K562 (cell line): ENCODE data around the gene SMYD2. TPM values are rescaled to one million over a fixed set of nuclear protein-coding genes. Genes with fewer than 3 reads are reported as not detected.

Experiments
- ATAC-seq: fragments of 200-7000 bp; cut with Tn5 transposase; 3 replicates; pipeline ENCODE4 v1.9.1; 2020; ENCODE audit warnings: moderate library complexity
- BruUV-seq: library from RNA; stranded (reverse); fragments of 400-500 nt; replicated peaks from 2 replicates; lab custom pipeline; 2021; lab: Mats Ljungman, UMichigan
- CTCF ChIA-PET: fragments of 300-600 bp; formaldehyde crosslinking; extraction: SDS; loops from one replicate; lab custom pipeline; 2021; ENCODE audit warnings: low intra/inter-chr PET ratio; lab: Yijun Ruan, JAX
- POLR2A ChIA-PET: fragments of 300-600, 350-650 bp; sonication (Branson Sonifier 250); formaldehyde crosslinking; extraction: SDS; loops from one replicate; lab custom pipeline; 2021; ENCODE audit warnings: antibody characterized with exemption, inconsistent platforms; lab: Yijun Ruan, JAX
- DNase-seq, 4 experiments: peaks; one replicate each; pipeline versions ENCODE4 v3.0.0 to v3.0.0-alpha.2; 2011 to 2018; ENCODE audit warnings: low spot score in 3 of 4, mixed read lengths in 3 of 4; ENCODE audit errors: extremely low read depth in 1 of 4
- FAIRE-seq: peaks from 2 replicates; lab custom pipeline; 2011; peaks lifted over from hg19 to GRCh38; lab: Jason Lieb, UNC
- H2AFZ ChIP-seq: 2 replicates; pipeline ENCODE4 v1.6.0; 2011; ENCODE audit warnings: low read depth, low read length, control low read depth, inconsistent platforms
- H3K27ac ChIP-seq: fragments of 200-600 bp; 3 replicates; pipeline ENCODE4 v1.8.0; 2011; ENCODE audit warnings: low read depth, mild to moderate bottlenecking, control low read depth, inconsistent platforms, low read length, moderate library complexity, mixed read lengths; ENCODE audit errors: extremely low read depth
- H3K27me3 ChIP-seq, 2 experiments: fragments of 300-600 bp in 1 of 2; 2 replicates in 1 of 2; 3 replicates in 1 of 2; pipeline versions ENCODE4 v1.6.0 to v1.8.0; 2011; ENCODE audit warnings: inconsistent platforms in 2 of 2, low read length in 2 of 2, mild to moderate bottlenecking in 1 of 2, mixed read lengths in 1 of 2, moderate library complexity in 1 of 2; ENCODE audit not compliant: control insufficient read depth in 2 of 2, insufficient read depth in 2 of 2
- H3K36me3 ChIP-seq: fragments of 300-600 bp; 3 replicates; pipeline ENCODE4 v1.8.0; 2011; ENCODE audit warnings: mild to moderate bottlenecking, low read length, inconsistent platforms; ENCODE audit not compliant: control insufficient read depth, insufficient read depth
- H3K4me1 ChIP-seq, 2 experiments: fragments of 200-600 bp in 1 of 2; replicated peaks in 1 of 2; 2 replicates in 1 of 2; 3 replicates in 1 of 2; pipeline versions ENCODE4 v1.5.1 to v1.8.0; 2011; ENCODE audit warnings: inconsistent platforms in 2 of 2, low read length in 2 of 2, mild to moderate bottlenecking in 1 of 2, mixed read lengths in 1 of 2, moderate library complexity in 1 of 2; ENCODE audit not compliant: control insufficient read depth in 2 of 2, insufficient read depth in 2 of 2
- H3K4me2 ChIP-seq: 2 replicates; pipeline ENCODE4 v1.6.1; 2011; ENCODE audit warnings: low read length, control low read depth, inconsistent platforms, mixed read lengths; ENCODE audit not compliant: insufficient read depth
- H3K4me3 ChIP-seq: fragments of 200-600 bp; sonication (generic), shearing (Covaris generic); 2 replicates; pipeline ENCODE4 v1.5.1; 2016; ENCODE audit warnings: control low read depth, inconsistent platforms
- H3K79me2 ChIP-seq: fragments of 200-600 bp; 3 replicates; pipeline ENCODE4 v1.8.0; 2011; ENCODE audit warnings: low read length, inconsistent platforms; ENCODE audit not compliant: control insufficient read depth, insufficient read depth
- H3K9ac ChIP-seq, 2 experiments: 2 replicates each; pipeline versions ENCODE4 v1.6.0 to v1.6.1; 2011; ENCODE audit warnings: low read depth in 2 of 2, low read length in 2 of 2, control low read depth in 1 of 2, inconsistent platforms in 1 of 2, mild to moderate bottlenecking in 1 of 2, mixed read lengths in 1 of 2; ENCODE audit not compliant: insufficient read depth in 1 of 2
- H3K9me1 ChIP-seq: one replicate; pipeline ENCODE4 v1.6.0; 2011; ENCODE audit warnings: inconsistent platforms, mild to moderate bottlenecking, low read length, moderate library complexity; ENCODE audit not compliant: control insufficient read depth, insufficient read depth
- H3K9me3 ChIP-seq: replicated peaks from 2 replicates; pipeline ENCODE4 v1.5.1; 2011; ENCODE audit warnings: low read depth, low read length, inconsistent platforms; ENCODE audit not compliant: control insufficient read depth, insufficient read depth
- H4K20me1 ChIP-seq: replicated peaks from 2 replicates; pipeline ENCODE4 v1.6.1; 2011; ENCODE audit warnings: low read length, inconsistent platforms, mixed read lengths; ENCODE audit not compliant: control insufficient read depth, insufficient read depth
- BMI1 ChIP-seq: fragments of 150-350 bp; IDR thresholded peaks from 2 replicates; pipeline ENCODE4 v1.6.1; 2014; ENCODE audit warnings: low read length
- BRF1 ChIP-seq: IDR thresholded peaks from 3 replicates; pipeline ENCODE4 v1.6.1; 2011; ENCODE audit warnings: borderline replicate concordance, mild to moderate bottlenecking; ENCODE audit not compliant: insufficient read length; ENCODE audit errors: extremely low read depth
- CBX3 ChIP-seq, 2 experiments: IDR thresholded peaks; 1 replicate in 1 of 2; 2 replicates in 1 of 2; pipeline ENCODE4 v1.6.1; 2012; ENCODE audit warnings: inconsistent platforms in 2 of 2, low read length in 2 of 2, borderline replicate concordance in 1 of 2, control low read depth in 1 of 2
- CUX1 ChIP-seq: fragments of 200-800 bp; sonication (Bioruptor generic); IDR thresholded peaks from 2 replicates; pipeline ENCODE4 v1.6.1; 2016; ENCODE audit warnings: missing genetic modification characterization, missing compliant biosample characterization
- DNMT1 ChIP-seq: fragments of 450-650 bp; IDR thresholded peaks from 2 replicates; pipeline ENCODE4 v1.6.1; 2016; ENCODE audit warnings: antibody characterized with exemption, mild to moderate bottlenecking
- FOXP4 ChIP-seq: sonication (generic); formaldehyde crosslinking; IDR thresholded peaks from 2 replicates; pipeline ENCODE4 v1.8.0; 2022; ENCODE audit warnings: mild to moderate bottlenecking, missing genetic modification reagents, borderline replicate concordance
- RB1 ChIP-seq: fragments of 450-650 bp; IDR thresholded peaks from 2 replicates; pipeline ENCODE4 v1.6.1; 2017; ENCODE audit warnings: low read depth, mild to moderate bottlenecking
- TCFL5 ChIP-seq: fragments of 250-450 bp; sonication (Bioruptor Pico); conservative IDR thresholded peaks from 2 replicates; pipeline ENCODE4 v1.6.1; 2021; ENCODE audit warnings: mild to moderate bottlenecking, moderate library complexity, matching md5 sums
- ZNF133 ChIP-seq: fragments of 250-450 bp; sonication (Bioruptor Pico); IDR thresholded peaks from 2 replicates; pipeline ENCODE4 v1.4.0; 2020; ENCODE audit warnings: mild to moderate bottlenecking
- WGBS: fragments of 100-300 bp; shearing (Covaris generic); methylation state at CpG from one replicate; pipeline ENCODE4 v1.1.6; 2016; ENCODE audit warnings: low coverage, mixed read lengths; ENCODE audit not compliant: insufficient coverage; ENCODE audit errors: missing lambda C conversion rate; 5-methylcytosine and 5-hydroxymethylcytosine counted together
- in situ Hi-C: fragments of 300-500 bp; cut with MboI; formaldehyde crosslinking; loops from 4 replicates; pipeline ENCODE4 v1.15.0; 2018; ENCODE audit warnings: inconsistent platforms, mixed read lengths
- intact Hi-C: fragments of 100-400 bp; cut with micrococcal nuclease; formaldehyde crosslinking; loops from 2 replicates; pipeline ENCODE4 v1.14.2; 2022
- polyA plus RNA-seq, 8 experiments: library from polyadenylated mRNA; depleted of rRNA in 4 of 8; stranded (reverse) in 5 of 8; unstranded in 3 of 8; fragments of >200 nt; fragmentation: Nextera tagmentation in 2 of 8; fragmentation: Illumina TruSeq in 1 of 8; extraction: Ambion mirVana in 2 of 8; extraction: Trizol in 1 of 8; gene quantifications; 2 replicates each; pipeline versions ENCODE4 v1.2.1 to v1.2.3, GENCODE V29; 2011 to 2014; ENCODE audit warnings: inconsistent platforms in 1 of 8, missing spikeins in 1 of 8
- total RNA-seq, 7 experiments: library from RNA; depleted of rRNA in 6 of 7; stranded (reverse); fragments of >200 nt in 6 of 7; fragmentation: Illumina TruSeq in 2 of 7; extraction: Trizol in 2 of 7; gene quantifications; 2 replicates each; pipeline versions ENCODE4 v1.2.1 to v1.2.3, GENCODE V29; 2011 to 2021; ENCODE audit warnings: low replicate concordance in 1 of 7

Gene SMYD2
- total and polyA plus RNA-seq, 9 of the 15 experiments (the other 6 are each of a cell fraction or from before 2014, with no cell fraction given) = 13.8 to 81.3 (median 39.9) TPM

GRCh38 chr1:214296860-214297745 lies 16.1 kb downstream of the SMYD2 start:
- intact Hi-C loops = no loop called here
- CTCF ChIA-PET = no interaction called here
- no peak overlapping the region for H3K9ac ChIP-seq
- H2AFZ ChIP-seq = no peak overlapping the region
- BruUV-seq = no TSS peak
- no peaks in the 10 kb centered on the region for H3K27me3 ChIP-seq
- FAIRE-seq = no peak
- no peaks in the 10 kb centered on the region for H3K36me3 ChIP-seq
- H3K4me3 ChIP-seq = no peak overlapping the region
- no peak for DNase-seq
- POLR2A ChIA-PET = no interaction called here
- in situ Hi-C loops = no loop called here
- H3K4me2 ChIP-seq = no peak overlapping the region
- H3K27ac ChIP-seq = no peak overlapping the region
- WGBS = 75% methylated on average over 9 of the region's 9 CpGs
- H3K9me1 ChIP-seq = no peaks in the 10 kb centered on the region
- no peak for ATAC-seq
- peaks cover 3% of the 10 kb centered on the region; the same call in 2 of the 3 replicates for H3K79me2 ChIP-seq
- no peaks in the 10 kb centered on the region for H3K9me3 ChIP-seq
- TF ChIP-seq FOXP4 (CRISPR knock-in tag) (no peak), BMI1 (no peak), TCFL5 (CRISPR knock-in tag) (no peak), CUX1 (no peak), BRF1 (no peak), RB1 (no peak), DNMT1 (no peak), ZNF133 (CRISPR knock-in tag) (no peak), CBX3 (IDR thresholded peaks at IDR 0.05; ENCODE audit: borderline replicate concordance in 1 of 2, low read length in 2 of 2) (no peak)
- TF ChIP-seq, all 486 proteins: peak for 0
- H3K4me1 ChIP-seq = no peaks in the 10 kb centered on the region
- no peaks in the 10 kb centered on the region for H4K20me1 ChIP-seq
